ENCODE data around the gene EIF5. TPM values are rescaled to one million over a fixed set of nuclear protein-coding genes. Genes with fewer than 3 reads are reported as not detected.

The EIF5 gene
- total and polyA plus RNA-seq, 2 experiments from 2014 or later: 194 to 634 TPM

GRCh38 chr14:103301512-103302354 lies 32.3 kb upstream of the EIF5 start:
- Histone ChIP-seq H3K9me2 (ENCODE audit: insufficient read depth) (no peaks in the 10 kb centered on the region), H3K4me1 (ENCODE audit: insufficient read depth) (no peaks in the 10 kb centered on the region), H3K79me2 (replicated peaks; ENCODE audit: insufficient read depth) (no peaks in the 10 kb centered on the region), H3K4me2 (no peak overlapping the region), H4K20me1 (replicated peaks; ENCODE audit: insufficient read depth) (no peaks in the 10 kb centered on the region), H3F3A (replicated peaks; ENCODE audit: low read depth) (no peaks in the 10 kb centered on the region), H3K4me3 (no peak overlapping the region), H3K27me3 (ENCODE audit: insufficient read depth) (no peaks in the 10 kb centered on the region), H3K36me3 (ENCODE audit: insufficient read depth) (no peaks in the 10 kb centered on the region), H2AFZ (no peak overlapping the region), H3K27ac (ENCODE audit: low read depth) (no peak overlapping the region)
- no peaks in the 10 kb centered on the region for H3K36me3 Mint-ChIP-seq (ENCODE audit: low read depth)
- DNase-seq (ENCODE audit: low spot score) (no peak), ATAC-seq (peak; percentile 57)
- peaks cover 6% of the 10 kb centered on the region for H3K4me1 Mint-ChIP-seq
- no peaks in the 10 kb centered on the region for H3K9me3 Mint-ChIP-seq
- H3K27ac Mint-ChIP-seq: no peak overlapping the region
- H3K4me3 Mint-ChIP-seq: no peak overlapping the region
- peaks cover 7% of the 10 kb centered on the region for H3K27me3 Mint-ChIP-seq (ENCODE audit: insufficient read depth, low read depth, poor library complexity)
- TF ChIP-seq NANOG (IDR thresholded peaks at IDR 0.05; ENCODE audit: borderline replicate concordance) (no peak), EZH2 (IDR thresholded peaks at IDR 0.05; ENCODE audit: low read depth, unreplicated experiment) (no peak), ZNF114 (CRISPR knock-in tag; IDR thresholded peaks at IDR 0.05) (no peak), JUNB (IDR thresholded peaks at IDR 0.05; ENCODE audit: unreplicated experiment) (no peak), EZH2phosphoT487 (IDR thresholded peaks at IDR 0.05; ENCODE audit: unreplicated experiment) (no peak), ZNF331 (CRISPR knock-in tag; IDR thresholded peaks at IDR 0.05; ENCODE audit: low read depth) (no peak), STAT1 (IDR thresholded peaks at IDR 0.05; ENCODE audit: unreplicated experiment) (no peak), CREB1 (CRISPR knock-in tag; IDR thresholded peaks at IDR 0.05; ENCODE audit: low read depth) (no peak), POLR2AphosphoS5 (IDR thresholded peaks at IDR 0.05; ENCODE audit: low read depth) (no peak)
- TF ChIP-seq, protein P1, sequence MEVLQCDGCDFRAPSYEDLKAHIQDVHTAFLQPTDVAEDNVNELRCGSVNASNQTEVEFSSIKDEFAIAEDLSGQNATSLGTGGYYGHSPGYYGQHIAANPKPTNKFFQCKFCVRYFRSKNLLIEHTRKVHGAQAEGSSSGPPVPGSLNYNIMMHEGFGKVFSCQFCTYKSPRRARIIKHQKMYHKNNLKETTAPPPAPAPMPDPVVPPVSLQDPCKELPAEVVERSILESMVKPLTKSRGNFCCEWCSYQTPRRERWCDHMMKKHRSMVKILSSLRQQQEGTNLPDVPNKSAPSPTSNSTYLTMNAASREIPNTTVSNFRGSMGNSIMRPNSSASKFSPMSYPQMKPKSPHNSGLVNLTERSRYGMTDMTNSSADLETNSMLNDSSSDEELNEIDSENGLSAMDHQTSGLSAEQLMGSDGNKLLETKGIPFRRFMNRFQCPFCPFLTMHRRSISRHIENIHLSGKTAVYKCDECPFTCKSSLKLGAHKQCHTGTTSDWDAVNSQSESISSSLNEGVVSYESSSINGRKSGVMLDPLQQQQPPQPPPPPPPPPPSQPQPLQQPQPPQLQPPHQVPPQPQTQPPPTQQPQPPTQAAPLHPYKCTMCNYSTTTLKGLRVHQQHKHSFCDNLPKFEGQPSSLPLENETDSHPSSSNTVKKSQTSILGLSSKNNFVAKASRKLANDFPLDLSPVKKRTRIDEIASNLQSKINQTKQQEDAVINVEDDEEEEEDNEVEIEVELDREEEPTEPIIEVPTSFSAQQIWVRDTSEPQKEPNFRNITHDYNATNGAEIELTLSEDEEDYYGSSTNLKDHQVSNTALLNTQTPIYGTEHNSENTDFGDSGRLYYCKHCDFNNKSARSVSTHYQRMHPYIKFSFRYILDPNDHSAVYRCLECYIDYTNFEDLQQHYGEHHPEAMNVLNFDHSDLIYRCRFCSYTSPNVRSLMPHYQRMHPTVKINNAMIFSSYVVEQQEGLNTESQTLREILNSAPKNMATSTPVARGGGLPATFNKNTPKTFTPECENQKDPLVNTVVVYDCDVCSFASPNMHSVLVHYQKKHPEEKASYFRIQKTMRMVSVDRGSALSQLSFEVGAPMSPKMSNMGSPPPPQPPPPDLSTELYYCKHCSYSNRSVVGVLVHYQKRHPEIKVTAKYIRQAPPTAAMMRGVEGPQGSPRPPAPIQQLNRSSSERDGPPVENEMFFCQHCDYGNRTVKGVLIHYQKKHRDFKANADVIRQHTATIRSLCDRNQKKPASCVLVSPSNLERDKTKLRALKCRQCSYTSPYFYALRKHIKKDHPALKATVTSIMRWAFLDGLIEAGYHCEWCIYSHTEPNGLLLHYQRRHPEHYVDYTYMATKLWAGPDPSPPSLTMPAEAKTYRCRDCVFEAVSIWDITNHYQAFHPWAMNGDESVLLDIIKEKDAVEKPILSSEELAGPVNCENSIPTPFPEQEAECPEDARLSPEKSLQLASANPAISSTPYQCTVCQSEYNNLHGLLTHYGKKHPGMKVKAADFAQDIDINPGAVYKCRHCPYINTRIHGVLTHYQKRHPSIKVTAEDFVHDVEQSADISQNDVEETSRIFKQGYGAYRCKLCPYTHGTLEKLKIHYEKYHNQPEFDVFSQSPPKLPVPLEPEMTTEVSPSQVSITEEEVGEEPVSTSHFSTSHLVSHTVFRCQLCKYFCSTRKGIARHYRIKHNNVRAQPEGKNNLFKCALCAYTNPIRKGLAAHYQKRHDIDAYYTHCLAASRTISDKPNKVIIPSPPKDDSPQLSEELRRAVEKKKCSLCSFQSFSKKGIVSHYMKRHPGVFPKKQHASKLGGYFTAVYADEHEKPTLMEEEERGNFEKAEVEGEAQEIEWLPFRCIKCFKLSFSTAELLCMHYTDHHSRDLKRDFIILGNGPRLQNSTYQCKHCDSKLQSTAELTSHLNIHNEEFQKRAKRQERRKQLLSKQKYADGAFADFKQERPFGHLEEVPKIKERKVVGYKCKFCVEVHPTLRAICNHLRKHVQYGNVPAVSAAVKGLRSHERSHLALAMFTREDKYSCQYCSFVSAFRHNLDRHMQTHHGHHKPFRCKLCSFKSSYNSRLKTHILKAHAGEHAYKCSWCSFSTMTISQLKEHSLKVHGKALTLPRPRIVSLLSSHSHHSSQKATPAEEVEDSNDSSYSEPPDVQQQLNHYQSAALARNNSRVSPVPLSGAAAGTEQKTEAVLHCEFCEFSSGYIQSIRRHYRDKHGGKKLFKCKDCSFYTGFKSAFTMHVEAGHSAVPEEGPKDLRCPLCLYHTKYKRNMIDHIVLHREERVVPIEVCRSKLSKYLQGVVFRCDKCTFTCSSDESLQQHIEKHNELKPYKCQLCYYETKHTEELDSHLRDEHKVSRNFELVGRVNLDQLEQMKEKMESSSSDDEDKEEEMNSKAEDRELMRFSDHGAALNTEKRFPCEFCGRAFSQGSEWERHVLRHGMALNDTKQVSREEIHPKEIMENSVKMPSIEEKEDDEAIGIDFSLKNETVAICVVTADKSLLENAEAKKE (CRISPR knock-in tag; IDR thresholded peaks at IDR 0.05): no peak
- TF ChIP-seq, protein P2, sequence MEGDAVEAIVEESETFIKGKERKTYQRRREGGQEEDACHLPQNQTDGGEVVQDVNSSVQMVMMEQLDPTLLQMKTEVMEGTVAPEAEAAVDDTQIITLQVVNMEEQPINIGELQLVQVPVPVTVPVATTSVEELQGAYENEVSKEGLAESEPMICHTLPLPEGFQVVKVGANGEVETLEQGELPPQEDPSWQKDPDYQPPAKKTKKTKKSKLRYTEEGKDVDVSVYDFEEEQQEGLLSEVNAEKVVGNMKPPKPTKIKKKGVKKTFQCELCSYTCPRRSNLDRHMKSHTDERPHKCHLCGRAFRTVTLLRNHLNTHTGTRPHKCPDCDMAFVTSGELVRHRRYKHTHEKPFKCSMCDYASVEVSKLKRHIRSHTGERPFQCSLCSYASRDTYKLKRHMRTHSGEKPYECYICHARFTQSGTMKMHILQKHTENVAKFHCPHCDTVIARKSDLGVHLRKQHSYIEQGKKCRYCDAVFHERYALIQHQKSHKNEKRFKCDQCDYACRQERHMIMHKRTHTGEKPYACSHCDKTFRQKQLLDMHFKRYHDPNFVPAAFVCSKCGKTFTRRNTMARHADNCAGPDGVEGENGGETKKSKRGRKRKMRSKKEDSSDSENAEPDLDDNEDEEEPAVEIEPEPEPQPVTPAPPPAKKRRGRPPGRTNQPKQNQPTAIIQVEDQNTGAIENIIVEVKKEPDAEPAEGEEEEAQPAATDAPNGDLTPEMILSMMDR (conservative IDR thresholded peaks at IDR 0.05; ENCODE audit: low read depth in 2 of 2): no peak
- TF ChIP-seq, protein P3, sequence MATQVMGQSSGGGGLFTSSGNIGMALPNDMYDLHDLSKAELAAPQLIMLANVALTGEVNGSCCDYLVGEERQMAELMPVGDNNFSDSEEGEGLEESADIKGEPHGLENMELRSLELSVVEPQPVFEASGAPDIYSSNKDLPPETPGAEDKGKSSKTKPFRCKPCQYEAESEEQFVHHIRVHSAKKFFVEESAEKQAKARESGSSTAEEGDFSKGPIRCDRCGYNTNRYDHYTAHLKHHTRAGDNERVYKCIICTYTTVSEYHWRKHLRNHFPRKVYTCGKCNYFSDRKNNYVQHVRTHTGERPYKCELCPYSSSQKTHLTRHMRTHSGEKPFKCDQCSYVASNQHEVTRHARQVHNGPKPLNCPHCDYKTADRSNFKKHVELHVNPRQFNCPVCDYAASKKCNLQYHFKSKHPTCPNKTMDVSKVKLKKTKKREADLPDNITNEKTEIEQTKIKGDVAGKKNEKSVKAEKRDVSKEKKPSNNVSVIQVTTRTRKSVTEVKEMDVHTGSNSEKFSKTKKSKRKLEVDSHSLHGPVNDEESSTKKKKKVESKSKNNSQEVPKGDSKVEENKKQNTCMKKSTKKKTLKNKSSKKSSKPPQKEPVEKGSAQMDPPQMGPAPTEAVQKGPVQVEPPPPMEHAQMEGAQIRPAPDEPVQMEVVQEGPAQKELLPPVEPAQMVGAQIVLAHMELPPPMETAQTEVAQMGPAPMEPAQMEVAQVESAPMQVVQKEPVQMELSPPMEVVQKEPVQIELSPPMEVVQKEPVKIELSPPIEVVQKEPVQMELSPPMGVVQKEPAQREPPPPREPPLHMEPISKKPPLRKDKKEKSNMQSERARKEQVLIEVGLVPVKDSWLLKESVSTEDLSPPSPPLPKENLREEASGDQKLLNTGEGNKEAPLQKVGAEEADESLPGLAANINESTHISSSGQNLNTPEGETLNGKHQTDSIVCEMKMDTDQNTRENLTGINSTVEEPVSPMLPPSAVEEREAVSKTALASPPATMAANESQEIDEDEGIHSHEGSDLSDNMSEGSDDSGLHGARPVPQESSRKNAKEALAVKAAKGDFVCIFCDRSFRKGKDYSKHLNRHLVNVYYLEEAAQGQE (IDR thresholded peaks at IDR 0.05; ENCODE audit: unreplicated experiment): no peak
- TF ChIP-seq, protein P4, sequence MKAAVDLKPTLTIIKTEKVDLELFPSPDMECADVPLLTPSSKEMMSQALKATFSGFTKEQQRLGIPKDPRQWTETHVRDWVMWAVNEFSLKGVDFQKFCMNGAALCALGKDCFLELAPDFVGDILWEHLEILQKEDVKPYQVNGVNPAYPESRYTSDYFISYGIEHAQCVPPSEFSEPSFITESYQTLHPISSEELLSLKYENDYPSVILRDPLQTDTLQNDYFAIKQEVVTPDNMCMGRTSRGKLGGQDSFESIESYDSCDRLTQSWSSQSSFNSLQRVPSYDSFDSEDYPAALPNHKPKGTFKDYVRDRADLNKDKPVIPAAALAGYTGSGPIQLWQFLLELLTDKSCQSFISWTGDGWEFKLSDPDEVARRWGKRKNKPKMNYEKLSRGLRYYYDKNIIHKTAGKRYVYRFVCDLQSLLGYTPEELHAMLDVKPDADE (IDR thresholded peaks at IDR 0.05): no peak
